Caco-2 (cell line): Measurements from ENCODE around the gene ZP3. TPM values are rescaled to one million over a fixed set of nuclear protein-coding genes. Genes with fewer than 3 reads are reported as not detected.

Experiments used
- Bru-seq: library from RNA; stranded (reverse); fragments of 400-500 nt; gene quantifications from one replicate; lab custom pipeline; 2021; lab: Mats Ljungman, UMichigan
- BruChase-seq, 2 experiments: library from RNA; stranded (reverse); fragments of 400-500 nt; gene quantifications; one replicate each; lab custom pipeline; 2021; lab: Mats Ljungman, UMichigan
- BruUV-seq: library from RNA; stranded (reverse); fragments of 400-500 nt; replicated peaks from 2 replicates; lab custom pipeline; 2021; lab: Mats Ljungman, UMichigan
- CTCF ChIA-PET: fragments of 300-600 bp; sonication (Branson Sonifier 250); formaldehyde crosslinking; loops from one replicate; lab custom pipeline; 2022; ENCODE audit warnings: antibody characterized with exemption; lab: Charles Lee
- POLR2A ChIA-PET: fragments of 300-600 bp; sonication (Branson Sonifier 250); formaldehyde crosslinking; loops from one replicate; lab custom pipeline; 2022; ENCODE audit warnings: antibody characterized with exemption; lab: Charles Lee
- DNase-seq, 2 experiments: peaks; one replicate each; pipeline versions ENCODE4 v3.0.0 to v3.0.0-alpha.2; 2020 to 2022
- H3K27me3 ChIP-seq: replicated peaks from 2 replicates; pipeline ENCODE4 v1.6.0; 2011; ENCODE audit warnings: low read length; ENCODE audit not compliant: control insufficient read depth, insufficient read depth
- H3K36me3 ChIP-seq: 2 replicates; pipeline ENCODE4 v1.5.1; 2011; ENCODE audit warnings: low read length; ENCODE audit not compliant: control insufficient read depth, insufficient read depth
- H3K4me1 ChIP-seq: fragments of 250-450 bp; sonication (Bioruptor Pico); 2 replicates; pipeline ENCODE4 v1.5.1; 2020; ENCODE audit warnings: mild to moderate bottlenecking
- H3K4me3 ChIP-seq: 2 replicates; pipeline ENCODE4 v1.5.1; 2011; ENCODE audit warnings: low read depth, mild to moderate bottlenecking, control low read depth, low read length
- H3K9me3 ChIP-seq: fragments of 250-450 bp; sonication (Bioruptor Pico); 2 replicates; pipeline ENCODE4 v1.5.1; 2020; ENCODE audit warnings: mild to moderate bottlenecking, moderate library complexity
- H3K27ac Mint-ChIP-seq: one replicate; pipeline ENCODE4 v1.8.0; 2022; ENCODE audit warnings: mixed read lengths; ENCODE audit not compliant: unreplicated experiment
- H3K27me3 Mint-ChIP-seq: one replicate; pipeline ENCODE4 v1.8.0; 2022; ENCODE audit warnings: mixed read lengths; ENCODE audit not compliant: insufficient read depth, unreplicated experiment
- H3K36me3 Mint-ChIP-seq: one replicate; pipeline ENCODE4 v1.8.0; 2022; ENCODE audit warnings: mild to moderate bottlenecking, mixed read lengths; ENCODE audit not compliant: insufficient read depth, unreplicated experiment
- H3K4me1 Mint-ChIP-seq: one replicate; pipeline ENCODE4 v1.8.0; 2022; ENCODE audit warnings: low read depth, mixed read lengths; ENCODE audit not compliant: unreplicated experiment
- H3K4me3 Mint-ChIP-seq: one replicate; pipeline ENCODE4 v1.8.0; 2022; ENCODE audit warnings: mild to moderate bottlenecking, moderate library complexity, mixed read lengths; ENCODE audit not compliant: unreplicated experiment
- H3K9me3 Mint-ChIP-seq: one replicate; pipeline ENCODE4 v1.8.0; 2022; ENCODE audit warnings: mixed read lengths; ENCODE audit not compliant: unreplicated experiment
- intact Hi-C: fragments of 100-400 bp; cut with micrococcal nuclease; formaldehyde crosslinking; loops from one replicate; pipeline ENCODE4 v1.10.0; 2022; ENCODE audit not compliant: unreplicated experiment
- long read RNA-seq: library from polyadenylated mRNA; stranded (forward); transcript quantifications from one replicate; pipeline ENCODE4 v2.0.0, GENCODE V29; 2022
- total RNA-seq: library from RNA; stranded (reverse); gene quantifications from 2 replicates; pipeline ENCODE4 v1.2.3, GENCODE V29; 2022
- TF ChIP-seq, protein P1 (sequence below), 2 experiments: fragments of 200-600 bp in 1 of 2; IDR thresholded peaks; 1 replicate in 1 of 2; 2 replicates in 1 of 2; pipeline versions ENCODE4 v1.5.1 to v1.8.0; 2011 to 2022; ENCODE audit warnings: antibody characterized with exemption in 1 of 2, control low read depth in 1 of 2, inconsistent platforms in 1 of 2, low read depth in 1 of 2, low read length in 1 of 2, mild to moderate bottlenecking in 1 of 2, moderate library complexity in 1 of 2; ENCODE audit not compliant: insufficient read depth in 1 of 2, severe bottlenecking in 1 of 2, unreplicated experiment in 1 of 2

Gene ZP3
- total RNA-seq (3.2 and 5.5 TPM in 2 replicates), Bru-seq, nascent RNA (percentile 49 among the genes with signal in this experiment), BruChase-seq, experiment 1, labeled RNA remaining after a 2-hour chase (percentile 46 among the genes with signal in this experiment), BruChase-seq, experiment 2, labeled RNA remaining after a 6-hour chase (percentile 48 among the genes with signal in this experiment)
- long read RNA-seq, partial matches to known transcripts: 1 of 4 reads
- long read RNA-seq, other reads (novel, unspliced or antisense): 1 of 4 reads

DNA sequence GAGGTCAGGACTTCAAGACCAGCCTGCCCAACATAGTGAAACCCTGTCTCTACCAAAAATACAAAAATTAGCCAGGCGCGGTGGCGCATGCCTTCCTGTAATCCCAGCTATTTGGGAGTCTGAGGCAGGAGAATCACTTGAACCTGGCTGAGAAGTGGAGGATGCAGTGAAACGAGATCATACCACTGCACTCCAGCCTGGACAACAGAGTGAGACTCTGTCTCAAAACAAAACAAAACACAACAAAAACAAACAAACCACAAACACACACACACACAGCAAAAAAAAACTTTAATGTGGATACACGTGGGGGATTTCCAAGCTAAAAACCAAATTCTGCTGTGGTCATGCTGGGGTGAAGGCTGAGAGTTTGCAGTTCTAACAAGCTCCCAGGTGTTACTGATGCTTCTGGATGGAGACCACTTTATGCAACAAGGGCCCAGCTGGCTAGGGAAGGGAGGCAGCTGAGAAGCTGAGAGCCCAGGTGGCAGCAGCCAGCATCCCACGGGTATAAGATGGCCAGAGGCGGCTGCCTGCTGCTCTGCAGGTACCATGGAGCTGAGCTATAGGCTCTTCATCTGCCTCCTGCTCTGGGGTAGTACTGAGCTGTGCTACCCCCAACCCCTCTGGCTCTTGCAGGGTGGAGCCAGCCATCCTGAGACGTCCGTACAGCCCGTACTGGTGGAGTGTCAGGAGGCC is at the start of gene ZP3:
ZP3 (plus strand) TSS at position 538 of the 699 bp plus-strand sequence; CDS start at position 553, 15 bp downstream.
- Mint-ChIP-seq H3K4me3 (peak within 1 kb of the TSS; percentile 6), H3K36me3 (peaks cover under 1% of the 10 kb centered on the region)
- no TSS peak for BruUV-seq

DNA sequence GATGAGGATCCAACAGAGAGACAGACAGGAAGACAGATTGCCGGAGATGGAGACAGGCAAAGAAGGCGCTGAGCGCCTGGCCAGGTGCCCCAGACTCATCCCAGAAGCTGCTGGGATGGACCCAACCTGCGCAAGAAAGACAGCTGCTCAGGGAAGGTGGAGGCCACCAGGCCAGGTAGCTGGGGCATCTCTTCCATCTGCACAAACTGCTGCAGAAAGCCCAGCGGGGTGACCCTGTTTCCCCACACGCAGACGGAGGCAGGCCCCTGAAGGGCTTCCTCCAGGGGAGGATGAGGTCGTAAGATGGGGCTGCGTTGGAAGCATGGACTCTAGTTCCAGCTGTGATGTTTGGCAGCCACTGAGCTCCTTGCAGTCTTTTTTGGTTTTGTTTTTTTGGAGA is 49.5 kb upstream of the ZP3 start:
- H3K27ac Mint-ChIP-seq: no peak overlapping the region
- BruUV-seq: no TSS peak
- no peak overlapping the region for H3K4me3 Mint-ChIP-seq
- H3K36me3 ChIP-seq: no peaks in the 10 kb centered on the region
- peaks cover 11% of the 10 kb centered on the region for H3K4me1 Mint-ChIP-seq
- peaks cover 9% of the 10 kb centered on the region for H3K36me3 Mint-ChIP-seq
- H3K27me3 ChIP-seq: no peaks in the 10 kb centered on the region
- H3K9me3 ChIP-seq: no peaks in the 10 kb centered on the region
- intact Hi-C loops: no loop called here
- H3K4me3 ChIP-seq: no peak overlapping the region
- no peaks in the 10 kb centered on the region for H3K9me3 Mint-ChIP-seq
- CTCF ChIA-PET: no interaction called here
- TF ChIP-seq, protein P1, sequence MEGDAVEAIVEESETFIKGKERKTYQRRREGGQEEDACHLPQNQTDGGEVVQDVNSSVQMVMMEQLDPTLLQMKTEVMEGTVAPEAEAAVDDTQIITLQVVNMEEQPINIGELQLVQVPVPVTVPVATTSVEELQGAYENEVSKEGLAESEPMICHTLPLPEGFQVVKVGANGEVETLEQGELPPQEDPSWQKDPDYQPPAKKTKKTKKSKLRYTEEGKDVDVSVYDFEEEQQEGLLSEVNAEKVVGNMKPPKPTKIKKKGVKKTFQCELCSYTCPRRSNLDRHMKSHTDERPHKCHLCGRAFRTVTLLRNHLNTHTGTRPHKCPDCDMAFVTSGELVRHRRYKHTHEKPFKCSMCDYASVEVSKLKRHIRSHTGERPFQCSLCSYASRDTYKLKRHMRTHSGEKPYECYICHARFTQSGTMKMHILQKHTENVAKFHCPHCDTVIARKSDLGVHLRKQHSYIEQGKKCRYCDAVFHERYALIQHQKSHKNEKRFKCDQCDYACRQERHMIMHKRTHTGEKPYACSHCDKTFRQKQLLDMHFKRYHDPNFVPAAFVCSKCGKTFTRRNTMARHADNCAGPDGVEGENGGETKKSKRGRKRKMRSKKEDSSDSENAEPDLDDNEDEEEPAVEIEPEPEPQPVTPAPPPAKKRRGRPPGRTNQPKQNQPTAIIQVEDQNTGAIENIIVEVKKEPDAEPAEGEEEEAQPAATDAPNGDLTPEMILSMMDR (IDR thresholded peaks at IDR 0.05; ENCODE audit: insufficient read depth in 1 of 2, low read depth in 1 of 2, low read length in 1 of 2, severe bottlenecking in 1 of 2, unreplicated experiment in 1 of 2): no peak
- peaks cover 16% of the 10 kb centered on the region for H3K4me1 ChIP-seq
- no peaks in the 10 kb centered on the region for H3K27me3 Mint-ChIP-seq
- no peak for DNase-seq
- POLR2A ChIA-PET: interaction anchor here (0.8 kb wide), 1 partner anchor 17 kb away, joined by 3 read pairs; no protein-coding TSS in a partner anchor

More for the DNA sequence above, at the start of gene ZP3:
- H3K36me3 ChIP-seq: no peaks in the 10 kb centered on the region
- intact Hi-C loops: no loop called here
- DNase-seq: no peak
- ChIA-PET CTCF (no interaction called here), POLR2A (no interaction called here)
- peak within 1 kb of the TSS; percentile 26 for H3K27ac Mint-ChIP-seq
- H3K27me3 Mint-ChIP-seq: no peaks in the 10 kb centered on the region
- peaks cover 15% of the 10 kb centered on the region for H3K4me1 Mint-ChIP-seq
- TF ChIP-seq, protein P1 (IDR thresholded peaks at IDR 0.05; ENCODE audit: insufficient read depth in 1 of 2, low read depth in 1 of 2, low read length in 1 of 2, severe bottlenecking in 1 of 2, unreplicated experiment in 1 of 2): no peak
- peaks cover 6% of the 10 kb centered on the region; the same call in 1 of the 2 replicates for H3K9me3 ChIP-seq
- no peak within 1 kb of the TSS for H3K4me3 ChIP-seq
- no peaks in the 10 kb centered on the region for H3K27me3 ChIP-seq
- peaks cover 9% of the 10 kb centered on the region for H3K9me3 Mint-ChIP-seq
- H3K4me1 ChIP-seq: peaks cover 15% of the 10 kb centered on the region

DNA sequence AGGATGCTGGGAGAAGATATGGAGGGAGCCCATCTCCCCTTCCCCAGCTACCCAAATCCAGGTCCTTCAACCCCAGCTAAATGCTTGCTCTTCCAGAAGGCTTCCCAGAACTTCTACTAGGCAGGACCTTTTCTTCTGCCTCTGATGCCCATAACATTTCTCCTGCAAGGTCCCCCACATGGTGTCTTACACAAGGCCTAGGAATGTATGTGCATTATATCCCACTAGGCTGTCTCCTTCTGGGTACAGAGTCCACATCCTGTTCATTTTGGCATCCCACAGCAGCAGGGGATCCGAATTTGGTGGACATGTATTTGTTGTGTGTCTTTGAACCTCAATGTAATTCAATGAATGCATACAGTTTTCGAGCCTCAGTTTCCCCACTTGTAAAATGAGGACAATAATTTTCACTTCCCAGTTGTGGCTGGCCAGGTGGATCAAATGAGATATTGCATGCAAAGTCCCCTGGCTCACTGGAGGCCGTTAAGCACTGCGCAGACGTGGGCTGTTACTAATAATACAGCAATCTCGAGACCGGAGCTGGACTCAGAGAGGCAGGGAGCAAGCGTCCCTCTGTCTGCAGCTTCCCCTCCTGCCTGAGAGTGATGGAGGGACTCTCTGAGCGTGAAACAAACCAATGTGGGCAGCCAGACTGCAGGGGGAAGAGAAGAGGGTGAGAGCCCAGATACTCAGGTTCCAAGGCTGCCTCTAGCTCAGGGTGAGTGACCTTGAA is 47.4 kb upstream of the ZP3 start:
- ChIA-PET POLR2A (no interaction called here), CTCF (interaction anchor here (0.7 to 0.9 kb wide), 2 partner anchors 12 to 18 kb away, joined by 3 to 4 read pairs; partner anchors contain the start of gene YWHAG)
- peaks cover 9% of the 10 kb centered on the region for H3K36me3 Mint-ChIP-seq
- peaks cover 11% of the 10 kb centered on the region for H3K4me1 Mint-ChIP-seq
- no peaks in the 10 kb centered on the region for H3K9me3 Mint-ChIP-seq
- H3K27ac Mint-ChIP-seq: no peak overlapping the region
- intact Hi-C loops: no loop called here
- H3K4me3 ChIP-seq: no peak overlapping the region
- H3K4me3 Mint-ChIP-seq: no peak overlapping the region
- no peak for DNase-seq
- H3K4me1 ChIP-seq: peaks cover 25% of the 10 kb centered on the region
- H3K9me3 ChIP-seq: no peaks in the 10 kb centered on the region
- no peaks in the 10 kb centered on the region for H3K27me3 ChIP-seq
- no peaks in the 10 kb centered on the region for H3K27me3 Mint-ChIP-seq
- TF ChIP-seq, protein P1 (IDR thresholded peaks at IDR 0.05; ENCODE audit: insufficient read depth in 1 of 2, low read depth in 1 of 2, low read length in 1 of 2, severe bottlenecking in 1 of 2, unreplicated experiment in 1 of 2): no peak
- BruUV-seq: no TSS peak
- no peaks in the 10 kb centered on the region for H3K36me3 ChIP-seq
